ENCODE measurements around the gene FBXL7. TPM values are rescaled to one million over a fixed set of nuclear protein-coding genes. Genes with fewer than 3 reads are reported as not detected.

The FBXL7 gene
- total and polyA plus RNA-seq, 2 donors (not counting 3 experiments of a cell fraction or from before 2014, with no cell fraction given): 23.5 to 32.2 TPM

- TF ChIP-seq FOS (IDR thresholded peaks at IDR 0.05; ENCODE audit: borderline replicate concordance, insufficient read depth, low read length) (no peak), JUN (IDR thresholded peaks at IDR 0.05; ENCODE audit: borderline replicate concordance, insufficient read depth, insufficient read length, low read depth) (no peak), POLR2AphosphoS5 (IDR thresholded peaks at IDR 0.05; ENCODE audit: insufficient read depth, low read depth, low read length) (no peak), EZH2 (IDR thresholded peaks at IDR 0.05; ENCODE audit: borderline replicate concordance, low read depth, low read length, severe bottlenecking) (no peak), MYC (IDR thresholded peaks at IDR 0.05; ENCODE audit: low read depth, low read length) (no peak), GATA2 (IDR thresholded peaks at IDR 0.05; ENCODE audit: insufficient read depth, insufficient read length, low read depth, low read length) (no peak), POLR2A (IDR thresholded peaks at IDR 0.05; ENCODE audit: low read depth, low read length) (no peak)
- TF ChIP-seq, protein P1, sequence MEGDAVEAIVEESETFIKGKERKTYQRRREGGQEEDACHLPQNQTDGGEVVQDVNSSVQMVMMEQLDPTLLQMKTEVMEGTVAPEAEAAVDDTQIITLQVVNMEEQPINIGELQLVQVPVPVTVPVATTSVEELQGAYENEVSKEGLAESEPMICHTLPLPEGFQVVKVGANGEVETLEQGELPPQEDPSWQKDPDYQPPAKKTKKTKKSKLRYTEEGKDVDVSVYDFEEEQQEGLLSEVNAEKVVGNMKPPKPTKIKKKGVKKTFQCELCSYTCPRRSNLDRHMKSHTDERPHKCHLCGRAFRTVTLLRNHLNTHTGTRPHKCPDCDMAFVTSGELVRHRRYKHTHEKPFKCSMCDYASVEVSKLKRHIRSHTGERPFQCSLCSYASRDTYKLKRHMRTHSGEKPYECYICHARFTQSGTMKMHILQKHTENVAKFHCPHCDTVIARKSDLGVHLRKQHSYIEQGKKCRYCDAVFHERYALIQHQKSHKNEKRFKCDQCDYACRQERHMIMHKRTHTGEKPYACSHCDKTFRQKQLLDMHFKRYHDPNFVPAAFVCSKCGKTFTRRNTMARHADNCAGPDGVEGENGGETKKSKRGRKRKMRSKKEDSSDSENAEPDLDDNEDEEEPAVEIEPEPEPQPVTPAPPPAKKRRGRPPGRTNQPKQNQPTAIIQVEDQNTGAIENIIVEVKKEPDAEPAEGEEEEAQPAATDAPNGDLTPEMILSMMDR (IDR thresholded peaks at IDR 0.05; ENCODE audit: extremely low read depth in 1 of 2, insufficient read depth in 1 of 2, low read depth in 1 of 2, low read length in 2 of 2): no peak
- TF ChIP-seq, protein P2, sequence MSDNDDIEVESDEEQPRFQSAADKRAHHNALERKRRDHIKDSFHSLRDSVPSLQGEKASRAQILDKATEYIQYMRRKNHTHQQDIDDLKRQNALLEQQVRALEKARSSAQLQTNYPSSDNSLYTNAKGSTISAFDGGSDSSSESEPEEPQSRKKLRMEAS (IDR thresholded peaks at IDR 0.05; ENCODE audit: insufficient read depth, insufficient read length): no peak
- Histone ChIP-seq H3K9me3 (replicated peaks; ENCODE audit: control insufficient read depth, insufficient read depth, low read length) (no peaks in the 10 kb centered on the region), H2AFZ (ENCODE audit: low read depth, low read length) (no peak overlapping the region), H3K9me1 (replicated peaks; ENCODE audit: control insufficient read depth, extremely low read depth, insufficient read depth, low read length) (no peaks in the 10 kb centered on the region), H4K20me1 (replicated peaks; ENCODE audit: control insufficient read depth, extremely low read depth, insufficient read depth, low read length) (no peaks in the 10 kb centered on the region), H3K36me3 (ENCODE audit: control insufficient read depth in 2 of 2, extremely low read depth in 1 of 2, insufficient read depth in 2 of 2, low read length in 2 of 2) (no peaks in the 10 kb centered on the region), H3K27ac (ENCODE audit: insufficient read depth, low read depth, low read length) (no peak overlapping the region), H3K79me2 (ENCODE audit: control insufficient read depth, insufficient read depth, low read length) (peaks cover 3% of the 10 kb centered on the region), H3K27me3 (ENCODE audit: control insufficient read depth in 2 of 2, insufficient read depth in 2 of 2, low read length in 2 of 2) (no peaks in the 10 kb centered on the region), H3K4me3 (replicated peaks in 1 of 3; ENCODE audit: insufficient read depth in 1 of 3, low read depth in 1 of 3, low read length in 3 of 3) (no peak overlapping the region), H3K4me1 (ENCODE audit: control insufficient read depth, extremely low read depth, insufficient read depth, low read length) (peaks cover 15% of the 10 kb centered on the region), H3K4me2 (ENCODE audit: insufficient read depth, low read length) (no peak overlapping the region), H3K9ac (replicated peaks; ENCODE audit: extremely low read depth, insufficient read depth, low read length) (no peak overlapping the region)
- intact Hi-C loops (cut with micrococcal nuclease): loop anchor here (10.0 kb wide), 1 partner anchor 691 kb away; no protein-coding TSS in a partner anchor
- FAIRE-seq (no peak), DNase-seq (ENCODE audit: low read depth, low spot score) (no peak)
- POLR2A ChIA-PET: no interaction called here
- BruUV-seq (replicated peaks): no TSS peak
- dilution Hi-C loops (cut with MboI; ENCODE audit: extremely low pct_ligation_motif_present, low sequenced_read_pairs): no loop called here
- CTCF ChIA-PET: interaction anchor here (4.0 kb wide), 1 partner anchor 198 kb away, joined by 24 read pairs; no protein-coding TSS in a partner anchor
Observed at GRCh38 chr5:15796096-15796495, 296.1 kb downstream of the FBXL7 start.

Measured in endothelial cell of umbilical vein (primary cell).